Lower lobe of right lung (tissue), 2 donors: ENCODE data around the gene AKIP1. TPM values are rescaled to one million over a fixed set of nuclear protein-coding genes. Genes with fewer than 3 reads are reported as not detected.

Experiments used
- ATAC-seq, 2 donors: fragments of 200-7000 bp; cut with Tn5 transposase; one replicate each; pipeline ENCODE4 v1.9.1; 2020 to 2022; ENCODE audit warnings: mild to moderate bottlenecking in 2 of 2, moderate library complexity in 2 of 2
- DNase-seq: peaks from one replicate; pipeline ENCODE4 v3.0.0-alpha.2; 2020
- H3K27ac ChIP-seq: fragments of 200-600 bp; one replicate; pipeline ENCODE4 v1.8.0; 2022
- H3K27me3 ChIP-seq: fragments of 200-600 bp; one replicate; pipeline ENCODE4 v1.8.0; 2022; ENCODE audit warnings: low read depth
- H3K36me3 ChIP-seq: fragments of 200-600 bp; one replicate; pipeline ENCODE4 v1.8.0; 2022; ENCODE audit warnings: mild to moderate bottlenecking
- H3K4me1 ChIP-seq: fragments of 200-600 bp; one replicate; pipeline ENCODE4 v1.8.0; 2022
- H3K4me3 ChIP-seq: fragments of 200-600 bp; one replicate; pipeline ENCODE4 v1.8.0; 2022; ENCODE audit warnings: mild to moderate bottlenecking
- H3K9me3 ChIP-seq: fragments of 200-600 bp; one replicate; pipeline ENCODE4 v1.8.0; 2022
- intact Hi-C: fragments of 100-400 bp; cut with DNase I; formaldehyde crosslinking; loops from one replicate; pipeline ENCODE4 v1.11.0; 2022
- total RNA-seq: library from RNA; stranded (reverse); fragmentation: NEBNext Ultra II Directional; extraction: Animal tissue kit (Norgen Biotek cat#: 25700); gene quantifications from one replicate; pipeline ENCODE4 v1.2.1, GENCODE V29; 2021
- TF ChIP-seq, protein P1 (sequence below): fragments of 200-600 bp; IDR thresholded peaks from one replicate; pipeline ENCODE4 v1.8.0; 2022; ENCODE audit warnings: antibody characterized with exemption, mild to moderate bottlenecking
- donor health status: DM: no; HTN: yes; CAD: no; lungs with severe emphysema.

Gene AKIP1
- total RNA-seq, 1 donor from 2014 or later = 24.1 TPM

DNA sequence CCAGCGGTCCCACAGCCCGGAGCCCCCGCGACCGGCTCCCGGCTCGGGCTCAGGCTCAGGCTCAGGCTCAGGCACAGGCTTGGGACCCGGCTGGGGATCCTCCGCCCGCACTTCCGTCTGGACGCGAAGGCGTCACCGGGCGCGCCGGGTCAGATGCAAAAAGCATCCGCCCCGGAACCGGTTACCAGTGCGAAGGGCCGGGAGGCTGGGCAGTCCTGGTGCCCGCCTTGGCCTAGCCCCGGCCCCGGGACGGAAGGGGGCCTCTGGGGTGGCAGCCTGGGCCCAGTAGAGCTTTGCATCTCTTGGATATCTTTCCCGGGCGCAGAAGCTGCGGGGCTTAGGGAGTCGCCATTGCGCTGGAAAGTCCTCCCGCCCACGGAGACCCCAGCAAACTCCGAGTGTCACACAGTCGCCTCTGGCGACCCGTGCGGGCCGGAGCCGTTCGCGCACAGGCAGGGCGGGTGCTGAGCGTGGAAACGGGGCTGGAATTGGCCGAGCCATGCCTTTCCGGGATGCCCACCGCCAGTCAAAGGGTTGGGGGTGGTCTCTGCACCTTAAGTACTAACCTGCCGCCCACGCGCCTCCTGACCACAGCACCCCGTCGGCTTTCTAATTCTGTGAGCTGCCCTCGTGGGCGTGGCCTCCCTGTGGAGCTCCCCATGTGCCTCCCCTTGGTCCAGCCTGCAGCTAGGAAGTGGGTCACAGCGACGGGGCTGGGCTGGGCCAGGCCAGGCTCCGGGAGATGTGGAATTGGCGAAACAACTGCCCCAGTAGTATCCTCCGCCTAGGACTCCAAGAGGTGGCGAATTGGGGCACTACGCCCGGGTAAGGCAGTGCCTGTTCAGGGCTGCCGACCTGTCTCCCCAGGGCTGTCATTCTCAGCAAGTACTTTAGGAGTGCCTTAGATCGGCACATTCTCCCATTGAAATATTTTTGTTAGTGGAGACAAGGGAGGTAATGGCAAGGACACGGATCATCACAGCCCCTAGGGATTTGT lies 53.6 kb downstream of the AKIP1 start, which contains the start of gene TMEM9B:
TMEM9B (minus strand) TSS at position 119 of the 997 bp plus-strand sequence. CDS start 129 bp downstream, outside the sequence.
- peaks cover 7% of the 10 kb centered on the region for H3K36me3 ChIP-seq
- peak within 1 kb of the TSS; percentile 80 for H3K4me3 ChIP-seq
- H3K27ac ChIP-seq = peak within 1 kb of the TSS; percentile 97
- DNase-seq = peak; percentile 96
- TF ChIP-seq, protein P1, sequence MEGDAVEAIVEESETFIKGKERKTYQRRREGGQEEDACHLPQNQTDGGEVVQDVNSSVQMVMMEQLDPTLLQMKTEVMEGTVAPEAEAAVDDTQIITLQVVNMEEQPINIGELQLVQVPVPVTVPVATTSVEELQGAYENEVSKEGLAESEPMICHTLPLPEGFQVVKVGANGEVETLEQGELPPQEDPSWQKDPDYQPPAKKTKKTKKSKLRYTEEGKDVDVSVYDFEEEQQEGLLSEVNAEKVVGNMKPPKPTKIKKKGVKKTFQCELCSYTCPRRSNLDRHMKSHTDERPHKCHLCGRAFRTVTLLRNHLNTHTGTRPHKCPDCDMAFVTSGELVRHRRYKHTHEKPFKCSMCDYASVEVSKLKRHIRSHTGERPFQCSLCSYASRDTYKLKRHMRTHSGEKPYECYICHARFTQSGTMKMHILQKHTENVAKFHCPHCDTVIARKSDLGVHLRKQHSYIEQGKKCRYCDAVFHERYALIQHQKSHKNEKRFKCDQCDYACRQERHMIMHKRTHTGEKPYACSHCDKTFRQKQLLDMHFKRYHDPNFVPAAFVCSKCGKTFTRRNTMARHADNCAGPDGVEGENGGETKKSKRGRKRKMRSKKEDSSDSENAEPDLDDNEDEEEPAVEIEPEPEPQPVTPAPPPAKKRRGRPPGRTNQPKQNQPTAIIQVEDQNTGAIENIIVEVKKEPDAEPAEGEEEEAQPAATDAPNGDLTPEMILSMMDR = no peak
- no peaks in the 10 kb centered on the region for H3K9me3 ChIP-seq
- ATAC-seq = peak; percentile 97
- intact Hi-C loops = no loop called here
- no peaks in the 10 kb centered on the region for H3K27me3 ChIP-seq
- H3K4me1 ChIP-seq = peaks cover 29% of the 10 kb centered on the region

DNA sequence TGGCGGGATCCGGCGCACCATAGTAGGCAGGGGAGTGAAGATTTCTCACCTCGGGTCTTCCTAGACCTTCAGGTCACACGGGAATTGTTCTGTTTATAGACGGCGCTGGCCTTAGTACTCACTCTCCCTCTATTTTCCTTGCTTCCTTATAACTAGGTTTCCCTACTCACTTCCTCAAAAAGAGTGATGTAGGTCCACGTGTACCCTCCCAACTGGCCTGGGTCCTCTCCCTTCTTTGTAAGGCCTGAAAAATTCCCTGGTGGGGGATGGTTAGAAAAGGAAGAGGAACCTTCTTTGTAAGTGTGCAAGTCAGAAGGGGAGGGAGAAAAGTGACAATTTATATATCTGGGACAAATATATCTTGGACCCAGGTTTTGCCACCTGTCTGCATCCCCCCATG lies 56.2 kb downstream of the AKIP1 start:
- TF ChIP-seq, protein P1 = no peak
- no peak for ATAC-seq

More for the DNA sequence above, 56.2 kb downstream of the AKIP1 start:
- H3K9me3 ChIP-seq = no peaks in the 10 kb centered on the region
- no peak for DNase-seq
- H3K27ac ChIP-seq = no peak overlapping the region
- intact Hi-C loops = no loop called here
- peaks cover 23% of the 10 kb centered on the region for H3K4me1 ChIP-seq
- H3K4me3 ChIP-seq = no peak overlapping the region
- H3K36me3 ChIP-seq = no peaks in the 10 kb centered on the region
- H3K27me3 ChIP-seq = no peaks in the 10 kb centered on the region

Other genes with a start within 250 kb of the AKIP1 start
- 11.0 TPM for gene TRIM66, start 228.5 kb upstream of the AKIP1 start, total RNA-seq
- gene RPL27A, start 228.4 kb upstream of the AKIP1 start, total RNA-seq = 920 TPM
- gene C11orf16, start 21.8 kb downstream of the AKIP1 start, total RNA-seq = 5.4 TPM
- not detected for gene ASCL3, start 31.8 kb downstream of the AKIP1 start, total RNA-seq
- 57.7 TPM for gene TMEM9B, start 53.3 kb downstream of the AKIP1 start, total RNA-seq
- gene NRIP3, start 92.8 kb downstream of the AKIP1 start, total RNA-seq = 0.56 TPM
- 7.1 TPM for gene SCUBE2, start 180.4 kb downstream of the AKIP1 start, total RNA-seq